HL-60 (cell line): ENCODE measurements around the gene OR6M1.

Experiments
- DNase-seq, 2 experiments: peaks; one replicate each; pipeline ENCODE4 v3.0.0-alpha.2; 2010 to 2020; ENCODE audit warnings: low read depth in 1 of 2, low spot score in 1 of 2
- H3K27ac ChIP-seq: fragments of 250-450 bp; sonication (Bioruptor Pico); replicated peaks from 2 replicates; pipeline ENCODE4 v1.5.1; 2020; ENCODE audit warnings: mild to moderate bottlenecking, moderate library complexity
- H3K27me3 ChIP-seq: fragments of 250-450 bp; sonication (Bioruptor Pico); 2 replicates; pipeline ENCODE4 v1.5.1; 2021; ENCODE audit warnings: mild to moderate bottlenecking, moderate library complexity; ENCODE audit not compliant: insufficient read depth, poor library complexity, severe bottlenecking
- H3K4me3 ChIP-seq: replicated peaks from 2 replicates; pipeline ENCODE4 v1.5.1; 2011; ENCODE audit warnings: mild to moderate bottlenecking, control low read depth, low read length; ENCODE audit not compliant: insufficient read depth
- CTCF ChIP-seq: IDR thresholded peaks from one replicate; pipeline ENCODE4 v1.5.1; 2011; ENCODE audit warnings: low read length, control low read depth, inconsistent platforms; ENCODE audit not compliant: insufficient read depth
- GABPA ChIP-seq: IDR thresholded peaks from 2 replicates; pipeline ENCODE4 v1.6.1; 2012; ENCODE audit warnings: low read depth
- POLR2AphosphoS5 ChIP-seq: IDR thresholded peaks from 2 replicates; pipeline ENCODE4 v1.6.1; 2012; ENCODE audit warnings: low read depth
- SPI1 ChIP-seq: IDR thresholded peaks from 2 replicates; pipeline ENCODE4 v1.6.1; 2012; ENCODE audit warnings: low read depth, mild to moderate bottlenecking, borderline replicate concordance
- TF ChIP-seq, protein P1 (sequence below): IDR thresholded peaks from 2 replicates; pipeline ENCODE4 v1.6.1; 2012; ENCODE audit warnings: low read depth; ENCODE audit not compliant: insufficient replicate concordance

The OR6M1 gene

GRCh38 chr11:123851110-123851509, 45.0 kb upstream of the OR6M1 start:
- no peak for DNase-seq
- Histone ChIP-seq H3K4me3 (no peak overlapping the region), H3K27ac (no peak overlapping the region), H3K27me3 (no peaks in the 10 kb centered on the region)
- TF ChIP-seq SPI1, result no peak
- no peak for TF ChIP-seq GABPA
- TF ChIP-seq CTCF, result no peak
- TF ChIP-seq, protein P1, sequence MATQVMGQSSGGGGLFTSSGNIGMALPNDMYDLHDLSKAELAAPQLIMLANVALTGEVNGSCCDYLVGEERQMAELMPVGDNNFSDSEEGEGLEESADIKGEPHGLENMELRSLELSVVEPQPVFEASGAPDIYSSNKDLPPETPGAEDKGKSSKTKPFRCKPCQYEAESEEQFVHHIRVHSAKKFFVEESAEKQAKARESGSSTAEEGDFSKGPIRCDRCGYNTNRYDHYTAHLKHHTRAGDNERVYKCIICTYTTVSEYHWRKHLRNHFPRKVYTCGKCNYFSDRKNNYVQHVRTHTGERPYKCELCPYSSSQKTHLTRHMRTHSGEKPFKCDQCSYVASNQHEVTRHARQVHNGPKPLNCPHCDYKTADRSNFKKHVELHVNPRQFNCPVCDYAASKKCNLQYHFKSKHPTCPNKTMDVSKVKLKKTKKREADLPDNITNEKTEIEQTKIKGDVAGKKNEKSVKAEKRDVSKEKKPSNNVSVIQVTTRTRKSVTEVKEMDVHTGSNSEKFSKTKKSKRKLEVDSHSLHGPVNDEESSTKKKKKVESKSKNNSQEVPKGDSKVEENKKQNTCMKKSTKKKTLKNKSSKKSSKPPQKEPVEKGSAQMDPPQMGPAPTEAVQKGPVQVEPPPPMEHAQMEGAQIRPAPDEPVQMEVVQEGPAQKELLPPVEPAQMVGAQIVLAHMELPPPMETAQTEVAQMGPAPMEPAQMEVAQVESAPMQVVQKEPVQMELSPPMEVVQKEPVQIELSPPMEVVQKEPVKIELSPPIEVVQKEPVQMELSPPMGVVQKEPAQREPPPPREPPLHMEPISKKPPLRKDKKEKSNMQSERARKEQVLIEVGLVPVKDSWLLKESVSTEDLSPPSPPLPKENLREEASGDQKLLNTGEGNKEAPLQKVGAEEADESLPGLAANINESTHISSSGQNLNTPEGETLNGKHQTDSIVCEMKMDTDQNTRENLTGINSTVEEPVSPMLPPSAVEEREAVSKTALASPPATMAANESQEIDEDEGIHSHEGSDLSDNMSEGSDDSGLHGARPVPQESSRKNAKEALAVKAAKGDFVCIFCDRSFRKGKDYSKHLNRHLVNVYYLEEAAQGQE, result no peak
- TF ChIP-seq POLR2AphosphoS5, result no peak

GRCh38 chr11:123841174-123841573, 35.0 kb upstream of the OR6M1 start:
- H3K27me3 ChIP-seq, result peaks cover 4% of the 10 kb centered on the region
- no peak overlapping the region for H3K27ac ChIP-seq
- no peak for DNase-seq
- TF ChIP-seq, protein P1, result no peak
- TF ChIP-seq POLR2AphosphoS5, result no peak
- TF ChIP-seq CTCF, result no peak
- TF ChIP-seq SPI1, result no peak
- no peak for TF ChIP-seq GABPA
- no peak overlapping the region for H3K4me3 ChIP-seq

DNA sequence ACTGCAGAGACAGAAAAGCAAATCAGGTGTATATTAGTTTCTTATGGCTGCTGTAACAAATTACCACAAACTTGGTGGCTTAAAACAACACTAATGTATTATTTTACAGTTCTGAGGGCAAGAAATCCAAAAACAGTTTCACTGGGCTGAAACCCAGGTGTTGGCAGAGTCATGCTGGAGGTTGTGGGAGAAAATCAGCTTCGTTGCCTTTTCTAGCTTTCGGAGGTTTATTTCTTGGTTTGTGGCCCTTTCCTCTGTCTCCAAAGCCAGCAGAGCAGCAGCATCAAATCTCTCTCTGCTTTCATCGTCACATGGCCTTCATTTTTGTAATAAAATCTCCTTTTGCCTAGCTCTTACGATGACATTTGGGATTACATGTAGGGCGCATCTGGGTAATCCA, 33.0 kb upstream of the OR6M1 start:
- no peak for DNase-seq
- Histone ChIP-seq H3K27ac (no peak overlapping the region), H3K4me3 (no peak overlapping the region), H3K27me3 (peaks cover 4% of the 10 kb centered on the region)
- TF ChIP-seq POLR2AphosphoS5 (no peak), SPI1 (no peak)

DNA sequence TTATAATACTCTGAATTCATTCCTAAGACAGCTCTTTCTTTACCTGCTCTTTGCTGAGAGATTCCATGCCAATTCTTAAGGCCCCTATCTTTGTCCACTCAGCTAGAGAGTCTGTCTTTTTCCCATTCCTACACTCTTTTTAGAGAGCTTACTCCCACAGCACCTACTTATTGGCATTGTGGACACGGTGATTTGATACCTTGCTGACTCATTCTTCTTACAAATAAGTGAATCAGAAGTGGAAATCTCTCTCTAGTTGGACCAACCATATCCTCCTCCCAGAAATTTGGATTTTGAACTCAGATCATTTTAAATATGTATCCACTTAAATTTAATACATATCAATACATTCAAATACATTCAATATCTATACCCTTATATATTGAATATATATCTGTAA, 32.5 kb upstream of the OR6M1 start:
- no peak for TF ChIP-seq SPI1
- no peak for TF ChIP-seq GABPA
- TF ChIP-seq, protein P1, result no peak
- TF ChIP-seq CTCF, result no peak
- TF ChIP-seq POLR2AphosphoS5, result no peak
- no peak for DNase-seq
- Histone ChIP-seq H3K4me3 (no peak overlapping the region), H3K27ac (no peak overlapping the region), H3K27me3 (peaks cover 4% of the 10 kb centered on the region)
